GM13976 (cell line): ENCODE data around the gene HGD.
"Not testable (repeated sequence)": the region's sequence is repeated elsewhere in the genome, so short reads cannot be mapped to it uniquely, and the experiment has no call there.

Source experiments
- DNase-seq: peaks from one replicate; pipeline ENCODE4 v3.0.0; 2012; ENCODE audit warnings: low spot score
- CTCF ChIP-seq: IDR thresholded peaks from 2 replicates; pipeline ENCODE4 v1.5.1; 2012; ENCODE audit warnings: borderline replicate concordance, mild to moderate bottlenecking; ENCODE audit not compliant: insufficient read depth; ENCODE audit errors: extremely low read depth, missing control alignments, control extremely low read depth
- in situ Hi-C: fragments of 300-500 bp; cut with MboI; formaldehyde crosslinking; loops from one replicate; pipeline ENCODE4 v1.12.0; 2022; ENCODE audit warnings: low sequenced_read_pairs, mixed read lengths, inconsistent platforms; ENCODE audit not compliant: unreplicated experiment

HGD gene, protein sequence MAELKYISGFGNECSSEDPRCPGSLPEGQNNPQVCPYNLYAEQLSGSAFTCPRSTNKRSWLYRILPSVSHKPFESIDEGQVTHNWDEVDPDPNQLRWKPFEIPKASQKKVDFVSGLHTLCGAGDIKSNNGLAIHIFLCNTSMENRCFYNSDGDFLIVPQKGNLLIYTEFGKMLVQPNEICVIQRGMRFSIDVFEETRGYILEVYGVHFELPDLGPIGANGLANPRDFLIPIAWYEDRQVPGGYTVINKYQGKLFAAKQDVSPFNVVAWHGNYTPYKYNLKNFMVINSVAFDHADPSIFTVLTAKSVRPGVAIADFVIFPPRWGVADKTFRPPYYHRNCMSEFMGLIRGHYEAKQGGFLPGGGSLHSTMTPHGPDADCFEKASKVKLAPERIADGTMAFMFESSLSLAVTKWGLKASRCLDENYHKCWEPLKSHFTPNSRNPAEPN

GRCh38 chr3:120682095-120682681, at the start of gene HGD:
Gene HGD, minus strand, starts transcription at chr3:120682239. Its CDS starts 128 bp downstream, at chr3:120682111.
- no peak for DNase-seq
- TF ChIP-seq CTCF = no peak
- in situ Hi-C loops = no loop called here

- TF ChIP-seq CTCF = no peak
- in situ Hi-C loops = no loop called here
- DNase-seq = no peak
These were observed 48.8 kb upstream of the HGD start for GRCh38 chr3:120730576-120731542.

DNA sequence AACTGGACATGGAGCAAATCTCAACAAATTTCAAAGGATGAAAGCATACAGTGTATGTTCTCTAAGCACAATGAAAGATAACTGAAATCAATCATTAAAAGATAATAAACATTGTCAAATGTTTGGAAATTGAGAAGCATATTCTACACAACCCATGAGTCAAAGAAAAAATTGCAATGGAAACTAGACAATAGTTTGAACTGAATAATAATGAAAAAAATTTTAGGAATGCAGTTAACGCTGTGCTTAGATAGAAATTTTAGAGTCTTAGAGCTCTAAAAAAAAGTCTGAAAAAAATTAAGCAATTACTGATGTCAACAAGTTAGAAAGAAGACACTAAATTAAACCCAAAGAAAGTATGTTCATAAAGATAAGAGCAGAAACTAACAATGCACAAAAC, 44.8 kb upstream of the HGD start:
- TF ChIP-seq CTCF = no peak
- DNase-seq = no peak
- in situ Hi-C loops = no loop called here

DNA sequence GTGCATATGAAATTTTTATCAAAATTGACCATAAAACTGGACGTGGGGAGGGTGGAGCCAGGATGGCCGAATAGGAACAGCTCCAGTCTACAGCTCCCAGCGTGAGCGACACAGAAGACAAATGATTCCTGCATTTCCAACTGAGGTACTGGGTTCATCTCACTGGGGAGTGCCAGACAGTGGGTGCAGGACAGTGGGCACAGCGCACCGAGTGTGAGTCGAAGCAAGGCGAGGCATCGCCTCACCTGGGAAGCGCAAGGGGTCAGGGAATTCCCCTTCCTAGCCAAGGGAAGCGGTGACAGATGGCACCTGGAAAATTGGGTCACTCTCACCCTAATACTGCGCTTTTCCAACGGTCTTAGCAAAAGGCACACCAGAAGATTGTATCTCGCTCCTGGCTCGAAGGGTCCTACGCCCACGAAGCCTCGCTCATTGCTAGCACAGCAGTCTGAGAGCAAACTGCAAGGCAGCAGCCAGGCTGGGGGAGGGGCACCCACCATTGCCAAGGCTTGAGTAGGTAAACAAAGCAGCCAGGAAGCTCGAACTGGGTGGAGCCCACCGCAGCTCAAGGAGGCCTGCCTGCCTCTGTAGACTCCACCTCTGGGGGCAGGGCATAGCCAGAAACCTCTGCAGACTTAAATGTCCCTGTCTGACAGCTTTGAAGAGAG, 37.3 kb upstream of the HGD start:
- DNase-seq, in situ Hi-C loops: not testable (repeated sequence)

GRCh38 chr3:120713262-120713661, 31.2 kb upstream of the HGD start:
- in situ Hi-C loops = no loop called here
- no peak for TF ChIP-seq CTCF
- DNase-seq = no peak

- in situ Hi-C loops = no loop called here
- no peak for DNase-seq
- no peak for TF ChIP-seq CTCF
These were observed 28.3 kb upstream of the HGD start for GRCh38 chr3:120710369-120710768.

DNA sequence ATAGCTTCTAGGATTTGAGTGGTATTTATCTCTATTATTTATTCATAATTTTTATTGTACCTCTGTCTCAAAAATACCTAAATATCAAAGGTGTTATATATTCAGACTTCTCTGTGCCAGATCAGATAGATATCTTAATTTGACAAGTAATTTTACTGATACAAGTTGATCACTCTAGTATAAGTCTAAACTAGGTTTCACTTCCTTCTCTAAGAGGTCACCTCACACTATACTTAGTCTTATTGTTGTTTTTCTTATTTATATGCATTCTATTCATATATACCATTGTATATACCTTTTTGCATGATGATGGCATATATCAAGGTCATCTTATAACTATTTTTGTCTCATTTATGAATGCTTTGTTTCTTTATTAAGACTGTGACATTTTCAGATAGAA, 26.4 kb upstream of the HGD start:
- in situ Hi-C loops = no loop called here
- no peak for TF ChIP-seq CTCF
- no peak for DNase-seq
